H9 (cell line): ENCODE measurements around the gene ZMIZ1. TPM values are rescaled to one million over a fixed set of nuclear protein-coding genes. Genes with fewer than 3 reads are reported as not detected.

Experiments used
- DNase-seq: peaks from one replicate; pipeline ENCODE4 v3.0.0-alpha.2; 2017
- H2AFZ ChIP-seq: one replicate; pipeline ENCODE4 v1.6.1; 2013; ENCODE audit warnings: mild to moderate bottlenecking, low read length, control low read depth, moderate library complexity
- H2AK5ac ChIP-seq: 2 replicates; pipeline ENCODE4 v1.6.1; 2013; ENCODE audit warnings: low read length, control low read depth, mixed read lengths; ENCODE audit not compliant: insufficient read length
- H2BK120ac ChIP-seq: one replicate; pipeline ENCODE4 v1.6.1; 2013; ENCODE audit warnings: low read depth, mild to moderate bottlenecking, low read length, control low read depth, inconsistent platforms; ENCODE audit not compliant: poor library complexity, severe bottlenecking
- H2BK12ac ChIP-seq: 2 replicates; pipeline ENCODE4 v1.6.1; 2013; ENCODE audit warnings: low read length, control low read depth, mixed read lengths, low read depth; ENCODE audit not compliant: insufficient read length
- H2BK15ac ChIP-seq: 2 replicates; pipeline ENCODE4 v1.6.1; 2013; ENCODE audit warnings: low read depth, low read length, control low read depth
- H2BK20ac ChIP-seq: one replicate; pipeline ENCODE4 v1.6.1; 2013; ENCODE audit warnings: low read depth, mild to moderate bottlenecking, low read length, control low read depth, inconsistent platforms; ENCODE audit not compliant: poor library complexity, severe bottlenecking
- H2BK5ac ChIP-seq: 2 replicates; pipeline ENCODE4 v1.6.1; 2013; ENCODE audit warnings: low read length, control low read depth, mixed read lengths; ENCODE audit not compliant: insufficient read length
- H3K14ac ChIP-seq: 2 replicates; pipeline ENCODE4 v1.6.1; 2013; ENCODE audit warnings: low read length, control low read depth; ENCODE audit not compliant: insufficient read depth
- H3K18ac ChIP-seq: 2 replicates; pipeline ENCODE4 v1.6.1; 2013; ENCODE audit warnings: low read depth, mild to moderate bottlenecking, mixed read lengths, low read length, control low read depth; ENCODE audit not compliant: insufficient read length
- H3K23ac ChIP-seq: 2 replicates; pipeline ENCODE4 v1.6.1; 2013; ENCODE audit warnings: low read length, control low read depth, mixed read lengths, low read depth; ENCODE audit not compliant: insufficient read length
- H3K23me2 ChIP-seq: 2 replicates; pipeline ENCODE4 v1.6.1; 2013; ENCODE audit warnings: low read depth, mild to moderate bottlenecking, mixed read lengths, low read length, control low read depth; ENCODE audit not compliant: insufficient read length, poor library complexity, severe bottlenecking
- H3K27ac ChIP-seq: 2 replicates; pipeline ENCODE4 v1.5.1; 2013; ENCODE audit warnings: low read length, control low read depth, mixed read lengths, low read depth; ENCODE audit not compliant: insufficient read length
- H3K27me3 ChIP-seq: 2 replicates; pipeline ENCODE4 v1.6.1; 2013; ENCODE audit warnings: low read length, control low read depth, inconsistent platforms; ENCODE audit not compliant: insufficient read depth
- H3K4ac ChIP-seq: 2 replicates; pipeline ENCODE4 v1.6.1; 2013; ENCODE audit warnings: low read depth, mild to moderate bottlenecking, control low read depth, inconsistent platforms, low read length, moderate library complexity
- H3K4me1 ChIP-seq: 2 replicates; pipeline ENCODE4 v1.6.1; 2013; ENCODE audit warnings: low read length, control low read depth, inconsistent platforms; ENCODE audit not compliant: insufficient read depth
- H3K4me2 ChIP-seq: 2 replicates; pipeline ENCODE4 v1.6.1; 2013; ENCODE audit warnings: low read length, control low read depth, mixed read lengths; ENCODE audit not compliant: insufficient read length, insufficient read depth
- H3K56ac ChIP-seq: 2 replicates; pipeline ENCODE4 v1.6.1; 2013; ENCODE audit warnings: low read depth, mild to moderate bottlenecking, mixed read lengths, low read length, control low read depth; ENCODE audit not compliant: insufficient read length
- H3K79me1 ChIP-seq: 2 replicates; pipeline ENCODE4 v1.6.1; 2013; ENCODE audit warnings: low read depth, mild to moderate bottlenecking, moderate library complexity, low read length, control low read depth, inconsistent platforms; ENCODE audit not compliant: insufficient read depth, poor library complexity, severe bottlenecking
- H3K79me2 ChIP-seq: 2 replicates; pipeline ENCODE4 v1.6.1; 2013; ENCODE audit warnings: low read length, control low read depth, inconsistent platforms; ENCODE audit not compliant: insufficient read depth
- H3K9ac ChIP-seq: 2 replicates; pipeline ENCODE4 v1.6.1; 2013; ENCODE audit warnings: low read length, control low read depth, mixed read lengths; ENCODE audit not compliant: insufficient read length; ENCODE audit errors: extremely low read depth
- H3K9me3 ChIP-seq: one replicate; pipeline ENCODE4 v1.6.1; 2013; ENCODE audit warnings: low read depth, low read length, inconsistent platforms; ENCODE audit not compliant: control insufficient read depth
- H3T11ph ChIP-seq: one replicate; pipeline ENCODE4 v1.6.1; 2013; ENCODE audit warnings: mild to moderate bottlenecking, low read length, control low read depth, inconsistent platforms
- H4K20me1 ChIP-seq: one replicate; pipeline ENCODE4 v1.6.1; 2013; ENCODE audit not compliant: control insufficient read depth, insufficient read length, insufficient read depth
- H4K5ac ChIP-seq: 2 replicates; pipeline ENCODE4 v1.6.1; 2013; ENCODE audit warnings: low read depth, mild to moderate bottlenecking, mixed read lengths, low read length, control low read depth; ENCODE audit not compliant: insufficient read length
- H4K8ac ChIP-seq: replicated peaks from 2 replicates; pipeline ENCODE4 v1.6.1; 2013; ENCODE audit warnings: low read length, control low read depth, mixed read lengths, low read depth; ENCODE audit not compliant: insufficient read length
- H4K91ac ChIP-seq: 2 replicates; pipeline ENCODE4 v1.6.1; 2013; ENCODE audit warnings: low read depth, mild to moderate bottlenecking, moderate library complexity, mixed read lengths, low read length, control low read depth; ENCODE audit not compliant: insufficient read length
- H3K27ac Mint-ChIP-seq, 3 experiments: 2 replicates in 2 of 3; 3 replicates in 1 of 3; pipeline ENCODE4 v1.8.0; 2020 to 2021; ENCODE audit warnings: mixed read lengths in 3 of 3, mild to moderate bottlenecking in 1 of 3, moderate library complexity in 1 of 3
- H3K27me3 Mint-ChIP-seq: 2 replicates; pipeline ENCODE4 v1.8.0; 2021; ENCODE audit warnings: low read depth, mild to moderate bottlenecking, moderate library complexity, mixed read lengths
- H3K36me3 Mint-ChIP-seq, 3 experiments: 2 replicates in 2 of 3; 3 replicates in 1 of 3; pipeline ENCODE4 v1.8.0; 2020 to 2021; ENCODE audit warnings: low read depth in 3 of 3, mixed read lengths in 3 of 3; ENCODE audit not compliant: insufficient read depth in 1 of 3
- H3K4me1 Mint-ChIP-seq, 2 experiments: 2 replicates each; pipeline ENCODE4 v1.8.0; 2020; ENCODE audit warnings: mixed read lengths in 2 of 2
- H3K4me3 Mint-ChIP-seq, 2 experiments: 2 replicates in 1 of 2; 3 replicates in 1 of 2; pipeline ENCODE4 v1.8.0; 2020 to 2021; ENCODE audit warnings: mild to moderate bottlenecking in 2 of 2, mixed read lengths in 2 of 2, moderate library complexity in 1 of 2
- H3K9me3 Mint-ChIP-seq, 2 experiments: 2 replicates in 1 of 2; 3 replicates in 1 of 2; pipeline ENCODE4 v1.8.0; 2020; ENCODE audit warnings: mild to moderate bottlenecking in 2 of 2, mixed read lengths in 2 of 2, moderate library complexity in 1 of 2
- CTCF ChIP-seq: fragments of 200-600 bp; sonication (generic); conservative IDR thresholded peaks from 3 replicates; pipeline ENCODE4 v1.8.0; 2021; ENCODE audit warnings: antibody characterized with exemption, mild to moderate bottlenecking
- WGBS: extraction: QIAGEN DNeasy Blood & Tissue Kit; methylation state at CpG from one replicate; pipeline ENCODE4 v1.1.7; 2013; ENCODE audit warnings: missing lambda C conversion rate, low lambda C conversion rate, mixed read lengths; ENCODE audit not compliant: insufficient read length; ENCODE audit errors: extremely low coverage; 5-methylcytosine and 5-hydroxymethylcytosine counted together
- total RNA-seq: library from RNA; stranded (reverse); gene quantifications from 2 replicates; pipeline ENCODE4 v1.2.1, GENCODE V29; 2021

The ZMIZ1 gene
- total RNA-seq, 1 experiment from 2014 or later = 36.9 TPM

GRCh38 chr10:79286318-79286951 lies 217.7 kb downstream of the ZMIZ1 start:
- Histone ChIP-seq H4K8ac (no peak overlapping the region), H4K20me1 (no peaks in the 10 kb centered on the region), H3K18ac (no peak overlapping the region), H3K27ac (no peak overlapping the region), H2BK20ac (no peak overlapping the region), H3K27me3 (no peaks in the 10 kb centered on the region), H3K9me3 (no peaks in the 10 kb centered on the region), H3T11ph (no peak overlapping the region), H3K9ac (no peak overlapping the region), H2BK120ac (no peak overlapping the region), H2BK15ac (no peak overlapping the region), H3K4me1 (no peaks in the 10 kb centered on the region), H3K79me2 (no peaks in the 10 kb centered on the region), H2AK5ac (no peak overlapping the region), H2BK12ac (no peak overlapping the region), H2AFZ (no peak overlapping the region), H3K56ac (no peak overlapping the region), H3K79me1 (no peaks in the 10 kb centered on the region), H3K4ac (no peak overlapping the region), H2BK5ac (no peak overlapping the region), H3K4me2 (no peak overlapping the region), H3K23me2 (no peaks in the 10 kb centered on the region), H3K14ac (no peak overlapping the region; the same call in 1 of the 2 replicates), H4K91ac (no peak overlapping the region), H4K5ac (no peak overlapping the region), H3K23ac (no peak overlapping the region)
- TF ChIP-seq CTCF = no peak
- peaks cover 5 to 16% (median 9%) of the 10 kb centered on the region in 3 experiments; a peak in 6 of 7 replicates for H3K36me3 Mint-ChIP-seq
- no peak overlapping the region for H3K27ac Mint-ChIP-seq
- peaks cover 9 to 12% of the 10 kb centered on the region in 2 experiments; a peak in 3 of 4 replicates for H3K4me1 Mint-ChIP-seq
- no peak for DNase-seq
- WGBS = no CpG with 5 or more reads among the region's 23 CpGs
- no peak overlapping the region for H3K4me3 Mint-ChIP-seq
- no peaks in the 10 kb centered on the region for H3K9me3 Mint-ChIP-seq
- no peaks in the 10 kb centered on the region for H3K27me3 Mint-ChIP-seq
